GM23248 (cell line): ENCODE results near the gene FAM171A2.

Experiments
- EZH2 ChIP-seq: fragments of 200-600 bp; sonication (generic); IDR thresholded peaks from 2 replicates; pipeline ENCODE4 v1.6.1; 2018; ENCODE audit warnings: antibody characterized with exemption, mild to moderate bottlenecking; ENCODE audit not compliant: insufficient read depth, poor library complexity, severe bottlenecking
- EZH2phosphoT487 ChIP-seq: fragments of 200-600 bp; sonication (generic); IDR thresholded peaks from 2 replicates; pipeline ENCODE4 v1.6.1; 2018; ENCODE audit warnings: antibody characterized with exemption, moderate library complexity, mild to moderate bottlenecking, low read depth; ENCODE audit not compliant: insufficient read depth

DNA sequence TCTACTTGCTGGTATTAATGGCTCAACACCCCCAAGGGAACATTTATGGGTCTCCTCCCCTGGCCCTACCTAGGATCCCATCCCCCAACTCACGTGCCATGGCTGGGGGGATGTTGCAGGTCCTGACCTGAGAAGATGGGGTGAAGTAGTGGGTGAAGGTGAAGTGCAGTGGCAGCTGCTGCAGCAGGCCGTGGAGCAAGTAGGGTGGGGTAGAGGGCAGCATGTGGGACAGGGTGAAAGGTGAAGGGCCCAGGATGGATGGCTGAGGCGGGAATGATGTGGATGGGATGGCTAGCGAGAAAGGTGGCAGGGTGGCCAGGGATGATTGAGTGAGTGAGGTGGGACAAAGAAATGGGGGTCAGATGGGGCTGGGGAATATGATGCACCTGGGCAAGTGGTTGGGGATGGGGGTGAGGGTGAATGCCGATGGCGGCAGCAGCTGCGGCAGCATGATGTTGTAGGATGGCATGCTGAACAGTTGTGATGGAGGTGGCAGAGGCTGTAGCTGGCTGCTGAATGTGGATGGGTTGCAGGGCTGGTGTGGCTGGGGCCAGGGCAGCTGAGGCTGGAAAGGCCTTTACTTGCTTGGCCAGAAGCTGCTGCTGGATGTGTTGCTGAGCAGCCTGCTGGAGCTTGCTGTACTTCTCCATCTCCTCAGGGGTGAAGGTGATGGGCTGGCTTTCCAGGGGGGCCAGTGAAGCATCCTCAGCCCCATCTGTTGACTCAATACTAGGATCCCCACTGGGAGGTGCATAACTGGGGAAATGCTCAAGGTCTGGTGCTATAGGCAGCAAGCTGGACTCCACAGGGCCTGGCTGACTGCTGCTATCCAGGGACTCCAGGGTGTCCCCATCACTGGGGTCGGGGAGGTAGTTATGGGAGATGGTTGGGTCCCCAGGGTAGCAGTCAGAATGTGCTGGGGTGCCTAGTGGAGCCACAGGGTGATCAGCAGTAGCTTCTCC, 34.1 kb upstream of the FAM171A2 start:
- TF ChIP-seq EZH2phosphoT487 = no peak
- TF ChIP-seq EZH2 = no peak
